T-helper 2 cell treated with Interferon-gamma antibody and Interleukin-4, amounts not matched to agents 5 μg/mL and 100 μg/mL, for 36 hours (primary cell): ENCODE results near the gene WNK2.
A peak's percentile ranks its signal among the peaks of the same experiment; 100 is the strongest.

Experiments used
- DNase-seq: peaks from one replicate; pipeline ENCODE4 v3.0.0; 2021; ENCODE audit warnings: low spot score
- H3K27ac Mint-ChIP-seq: one replicate; pipeline ENCODE4 v1.8.0; 2021; ENCODE audit warnings: mild to moderate bottlenecking, mixed read lengths
- H3K27me3 Mint-ChIP-seq: one replicate; pipeline ENCODE4 v1.8.0; 2021; ENCODE audit warnings: low read depth, mixed read lengths
- H3K36me3 Mint-ChIP-seq: one replicate; pipeline ENCODE4 v1.8.0; 2021; ENCODE audit warnings: low read depth, mixed read lengths
- H3K4me1 Mint-ChIP-seq: one replicate; pipeline ENCODE4 v1.8.0; 2021; ENCODE audit warnings: low read depth, mixed read lengths
- H3K4me3 Mint-ChIP-seq: one replicate; pipeline ENCODE4 v1.8.0; 2022; ENCODE audit warnings: mild to moderate bottlenecking, moderate library complexity, mixed read lengths
- H3K9me3 Mint-ChIP-seq: one replicate; pipeline ENCODE4 v1.8.0; 2021; ENCODE audit warnings: mixed read lengths

WNK2 gene

DNA sequence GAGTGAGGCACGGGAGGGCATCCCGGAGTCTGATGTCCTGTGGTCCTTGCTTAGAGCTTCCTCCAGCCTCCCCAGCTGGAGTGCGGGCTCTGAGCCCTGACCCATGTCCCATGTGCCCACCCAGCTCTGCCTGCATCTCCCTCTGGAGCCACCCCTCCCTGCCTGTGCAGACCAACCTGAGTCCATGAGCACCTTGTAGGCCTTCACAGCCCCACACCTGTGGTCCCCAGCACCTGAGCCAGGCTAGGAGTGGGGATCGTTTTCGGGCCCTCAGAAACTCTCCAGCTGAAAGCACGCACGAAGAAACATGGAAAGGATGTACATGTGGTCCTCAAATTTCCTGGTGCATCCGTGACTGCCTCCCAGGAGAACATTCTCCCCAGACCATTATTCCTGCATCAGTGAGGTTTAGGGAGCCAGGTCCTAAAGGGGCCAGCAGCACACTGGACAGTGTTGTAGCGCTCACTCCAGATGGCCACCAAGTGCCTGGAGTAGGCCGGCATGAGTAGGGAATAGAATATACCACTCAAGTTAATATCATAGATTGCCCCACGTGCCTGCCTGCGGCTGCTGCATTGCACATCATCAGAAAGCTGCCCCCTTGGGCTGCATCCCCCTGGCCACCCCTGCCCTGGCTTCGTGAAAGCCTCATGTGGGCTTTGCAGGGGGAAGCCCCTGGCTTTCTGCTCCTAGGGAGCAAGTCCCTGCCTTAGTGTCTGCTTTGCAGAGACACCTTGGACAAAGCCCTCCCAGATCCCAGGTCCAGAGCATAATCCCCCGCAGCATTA is 80.6 kb downstream of the WNK2 start:
- Mint-ChIP-seq H3K27me3 (no peaks in the 10 kb centered on the region), H3K4me1 (peaks cover 6% of the 10 kb centered on the region), H3K9me3 (no peaks in the 10 kb centered on the region), H3K27ac (no peak overlapping the region), H3K36me3 (no peaks in the 10 kb centered on the region), H3K4me3 (no peak overlapping the region)
- no peak for DNase-seq

DNA sequence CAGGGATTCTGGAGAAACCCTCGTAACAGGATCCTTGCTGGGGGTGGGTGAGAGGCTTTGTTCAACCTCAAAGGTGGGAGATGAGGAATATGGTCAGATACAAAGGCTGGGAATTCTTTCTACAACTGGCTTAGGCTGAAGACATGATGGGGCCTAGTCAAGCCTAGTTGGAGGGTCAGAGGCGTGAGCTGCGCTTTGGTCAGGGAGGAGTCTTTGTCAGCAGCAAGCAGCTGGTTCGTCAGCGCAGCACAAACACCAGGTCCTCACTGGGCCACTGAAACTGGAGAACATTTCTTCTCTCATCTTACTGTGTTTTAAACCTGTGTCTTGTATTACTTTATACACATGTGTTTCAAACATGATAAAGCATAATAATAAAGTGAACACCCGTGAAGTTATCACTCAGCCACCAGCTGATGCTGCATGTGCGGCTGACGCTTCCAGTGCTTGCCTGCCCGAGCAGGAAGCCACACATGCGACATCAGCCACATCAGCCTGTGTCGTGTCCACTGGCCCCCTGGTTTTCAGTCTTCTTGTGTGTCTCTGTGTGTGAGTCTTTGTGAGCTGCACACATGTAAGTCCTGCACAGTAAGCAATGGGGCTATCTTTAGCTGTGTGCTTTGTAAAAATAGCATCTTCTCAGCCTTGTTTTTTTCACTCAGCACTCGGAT is 81.5 kb downstream of the WNK2 start:
- H3K27ac Mint-ChIP-seq: no peak overlapping the region
- H3K9me3 Mint-ChIP-seq: no peaks in the 10 kb centered on the region
- no peak for DNase-seq
- peaks cover 6% of the 10 kb centered on the region for H3K4me1 Mint-ChIP-seq
- no peaks in the 10 kb centered on the region for H3K36me3 Mint-ChIP-seq
- H3K4me3 Mint-ChIP-seq: no peak overlapping the region
- no peaks in the 10 kb centered on the region for H3K27me3 Mint-ChIP-seq

DNA sequence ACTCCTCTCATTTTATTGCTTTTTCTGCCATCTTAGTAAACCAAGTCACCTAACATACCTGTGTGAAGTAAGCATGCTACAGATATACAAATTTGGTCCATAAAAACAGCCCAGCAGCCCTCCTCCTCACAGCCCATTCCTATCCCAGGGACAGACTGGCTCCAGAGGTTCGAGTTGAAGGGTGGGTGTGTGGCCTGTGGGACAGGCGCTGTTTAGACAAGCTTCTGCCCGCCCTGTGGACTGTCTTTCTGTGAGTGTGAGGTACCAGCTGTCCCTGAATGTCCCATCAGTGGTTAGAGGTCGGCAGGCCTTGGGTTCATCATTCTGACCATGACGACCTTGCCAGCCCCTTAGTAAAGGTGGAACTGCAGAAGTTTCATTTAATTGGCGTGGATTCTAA is 82.0 kb downstream of the WNK2 start:
- Mint-ChIP-seq H3K27ac (no peak overlapping the region), H3K27me3 (peaks cover 3% of the 10 kb centered on the region), H3K4me3 (no peak overlapping the region), H3K9me3 (peaks cover 4% of the 10 kb centered on the region), H3K4me1 (peaks cover 9% of the 10 kb centered on the region), H3K36me3 (no peaks in the 10 kb centered on the region)
- DNase-seq: no peak

DNA sequence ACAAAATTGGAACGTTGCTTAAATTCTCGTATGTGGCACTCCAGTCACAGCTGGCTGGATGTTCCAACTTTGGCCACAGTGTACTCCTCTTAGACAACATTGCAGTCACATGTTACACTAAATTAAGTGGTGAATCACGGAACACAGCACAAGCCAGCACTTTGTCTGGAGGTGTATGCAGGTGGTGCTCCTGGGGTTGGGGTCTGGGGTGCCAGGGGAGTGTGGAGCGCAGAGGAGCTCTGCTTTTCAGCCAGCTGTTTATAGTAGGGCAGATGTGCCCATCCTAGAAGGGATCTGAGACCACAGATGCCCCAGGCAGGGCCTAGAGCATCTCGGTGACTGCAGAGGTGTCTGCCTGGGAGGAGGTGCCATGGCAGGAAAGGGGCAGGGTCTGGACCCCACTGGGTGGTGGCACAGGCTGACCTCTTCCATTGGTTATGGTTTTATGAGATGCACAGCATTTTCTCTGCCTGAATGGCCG is 82.6 kb downstream of the WNK2 start:
- Mint-ChIP-seq H3K36me3 (no peaks in the 10 kb centered on the region), H3K27me3 (peaks cover 3% of the 10 kb centered on the region), H3K4me1 (peaks cover 9% of the 10 kb centered on the region), H3K4me3 (no peak overlapping the region), H3K9me3 (peaks cover 9% of the 10 kb centered on the region), H3K27ac (no peak overlapping the region)
- DNase-seq: no peak

DNA sequence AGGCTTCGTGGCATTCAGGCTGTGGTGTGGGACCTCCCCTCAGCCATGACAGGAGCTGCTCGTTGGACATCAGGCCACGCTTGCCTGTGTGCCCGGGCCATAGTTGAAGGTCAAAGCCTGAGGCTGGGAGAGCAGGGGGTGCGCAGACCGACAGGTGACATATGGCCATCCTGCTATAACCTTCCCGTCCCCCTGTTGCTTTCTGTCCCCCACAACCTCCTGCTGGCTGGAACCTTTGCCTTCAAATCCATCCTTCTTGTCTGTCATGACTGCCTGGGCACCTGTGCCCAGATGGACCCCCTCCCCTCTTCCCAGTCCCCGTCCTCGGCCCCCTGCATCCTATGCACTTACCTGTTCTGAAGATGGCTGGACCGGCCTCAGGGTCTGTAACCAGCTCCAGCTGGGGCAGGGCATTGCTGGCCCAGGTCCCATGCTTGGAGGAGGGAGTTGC is 83.2 kb downstream of the WNK2 start:
- no peak for DNase-seq

DNA sequence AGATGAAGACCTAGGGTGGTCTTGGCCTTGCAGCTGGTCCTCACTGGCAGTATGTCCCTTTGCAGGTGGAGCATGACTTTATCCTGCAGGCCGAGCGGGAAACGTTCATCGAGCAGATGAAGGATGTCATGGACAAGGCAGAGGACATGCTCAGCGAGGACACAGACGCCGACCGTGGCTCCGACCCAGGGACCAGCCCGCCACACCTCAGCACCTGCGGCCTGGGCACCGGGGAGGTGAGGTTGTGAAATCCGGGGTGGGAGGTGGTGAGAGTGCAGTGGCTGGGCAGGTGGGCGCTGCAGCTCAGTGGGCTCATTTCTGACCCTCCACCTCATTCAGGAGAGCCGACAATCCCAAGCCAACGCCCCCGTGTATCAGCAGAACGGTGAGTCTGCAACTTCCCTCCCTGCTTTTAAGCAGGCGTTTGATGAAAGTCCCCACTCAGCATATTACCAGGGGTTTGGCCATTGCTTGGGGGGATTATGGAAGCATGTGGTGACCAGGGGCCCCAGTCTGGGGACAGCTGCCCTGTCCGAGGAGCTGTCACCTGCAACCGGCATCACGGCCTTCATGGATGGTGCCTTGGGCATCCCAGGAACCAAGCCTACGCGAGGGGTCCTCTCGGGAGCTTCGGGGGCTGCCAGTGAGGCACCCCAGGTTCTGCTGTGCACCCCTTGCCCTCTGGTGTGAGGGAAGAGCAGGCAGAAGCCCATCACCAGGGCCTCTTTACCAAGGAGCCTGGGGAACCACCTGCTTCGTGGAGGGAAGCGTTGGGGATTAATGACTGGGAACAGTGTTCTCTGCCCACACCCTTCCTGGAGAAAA is 84.0 kb downstream of the WNK2 start:
- Mint-ChIP-seq H3K36me3 (no peaks in the 10 kb centered on the region), H3K4me3 (no peak overlapping the region), H3K9me3 (peaks cover 9% of the 10 kb centered on the region), H3K27ac (no peak overlapping the region), H3K27me3 (peaks cover 3% of the 10 kb centered on the region), H3K4me1 (peaks cover 9% of the 10 kb centered on the region)
- DNase-seq: no peak

More for the DNA sequence above, 83.2 kb downstream of the WNK2 start:
- no peaks in the 10 kb centered on the region for H3K36me3 Mint-ChIP-seq
- H3K27ac Mint-ChIP-seq: no peak overlapping the region
- H3K27me3 Mint-ChIP-seq: peaks cover 3% of the 10 kb centered on the region
- peaks cover 9% of the 10 kb centered on the region for H3K9me3 Mint-ChIP-seq
- no peak overlapping the region for H3K4me3 Mint-ChIP-seq
- peaks cover 9% of the 10 kb centered on the region for H3K4me1 Mint-ChIP-seq

DNA sequence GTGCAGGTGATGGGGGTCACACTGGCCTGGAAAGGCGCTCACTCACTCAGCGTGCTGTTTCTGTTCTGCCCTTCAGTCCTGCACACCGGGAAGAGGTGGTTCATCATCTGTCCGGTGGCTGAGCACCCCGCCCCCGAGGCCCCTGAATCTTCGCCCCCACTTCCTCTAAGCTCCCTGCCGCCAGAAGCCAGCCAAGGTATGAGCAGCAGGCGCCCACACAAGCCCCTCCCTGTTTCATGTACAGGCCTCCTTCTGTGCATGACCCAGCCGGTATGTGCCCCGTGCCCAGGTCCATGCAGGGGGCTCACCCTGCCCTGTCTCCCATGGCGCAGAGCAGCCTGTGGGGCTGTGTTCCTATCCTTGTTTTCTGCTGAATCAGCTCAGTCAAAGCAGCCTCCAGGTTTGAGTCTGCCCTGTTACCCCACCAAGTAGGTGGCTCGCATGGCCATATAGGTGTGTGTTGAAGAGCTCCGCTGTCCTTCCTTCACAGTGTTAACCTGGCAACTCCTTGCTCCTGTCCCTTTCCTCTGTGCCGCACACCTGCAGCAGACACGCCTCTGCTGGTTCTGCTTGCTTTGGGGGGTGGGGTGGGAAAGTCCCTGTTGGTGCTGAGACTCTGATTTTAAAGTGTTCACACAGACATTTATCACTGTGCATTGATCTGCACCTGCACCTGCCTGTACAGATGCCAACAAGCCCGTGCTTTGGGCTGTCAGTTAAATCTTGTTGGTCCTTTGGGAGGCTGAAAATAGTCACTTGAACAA is 84.8 kb downstream of the WNK2 start:
- Mint-ChIP-seq H3K9me3 (peaks cover 10% of the 10 kb centered on the region), H3K4me3 (no peak overlapping the region), H3K27ac (no peak overlapping the region), H3K36me3 (no peaks in the 10 kb centered on the region), H3K27me3 (peaks cover 5% of the 10 kb centered on the region), H3K4me1 (peaks cover 9% of the 10 kb centered on the region)
- DNase-seq: no peak

DNA sequence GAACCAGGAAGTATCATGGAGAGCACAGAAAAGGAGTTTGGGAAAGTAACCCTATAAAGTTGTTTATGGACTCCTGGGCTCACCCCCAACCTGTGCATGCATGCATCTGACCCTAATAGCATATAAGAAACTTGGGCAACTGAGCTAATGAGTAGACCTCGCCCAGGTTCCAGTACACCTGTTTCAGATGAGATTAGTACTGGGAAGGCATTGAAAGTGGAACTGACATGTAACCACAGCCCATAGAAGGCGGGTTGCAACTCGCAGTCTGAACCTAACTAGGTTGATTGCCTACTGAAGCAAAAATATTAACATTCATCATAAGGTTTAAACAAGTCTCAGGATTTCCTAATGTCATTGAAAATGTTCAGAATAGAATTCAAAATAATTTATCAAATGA is 87.0 kb downstream of the WNK2 start:
- no peak overlapping the region for H3K27ac Mint-ChIP-seq

DNA sequence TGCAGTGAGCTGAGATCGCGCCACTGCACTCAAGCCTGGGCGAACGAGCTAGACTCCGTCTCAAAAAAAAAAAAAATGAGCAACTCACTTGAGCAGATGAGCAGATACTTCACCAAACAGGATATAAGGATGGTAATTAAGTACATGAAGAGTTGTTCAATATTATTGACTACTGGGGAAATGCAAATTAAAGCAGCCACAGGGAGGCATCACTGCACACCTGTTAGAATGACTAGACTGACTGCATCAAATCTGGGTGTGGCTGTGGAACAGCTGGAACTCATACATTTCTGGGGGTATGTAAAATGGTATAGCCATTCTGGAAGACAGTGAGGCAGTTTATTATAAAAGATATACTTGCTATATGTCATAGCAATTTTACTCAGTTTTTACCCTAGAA is 93.0 kb downstream of the WNK2 start:
- no peak overlapping the region for H3K27ac Mint-ChIP-seq
- no peaks in the 10 kb centered on the region for H3K4me1 Mint-ChIP-seq
- peaks cover 53% of the 10 kb centered on the region for H3K27me3 Mint-ChIP-seq
- H3K9me3 Mint-ChIP-seq: peaks cover 4% of the 10 kb centered on the region
- H3K36me3 Mint-ChIP-seq: no peaks in the 10 kb centered on the region
- H3K4me3 Mint-ChIP-seq: no peak overlapping the region
- peak; percentile 2 for DNase-seq

More for the DNA sequence above, 87.0 kb downstream of the WNK2 start:
- no peak overlapping the region for H3K4me3 Mint-ChIP-seq
- peaks cover 12% of the 10 kb centered on the region for H3K9me3 Mint-ChIP-seq
- peaks cover 9% of the 10 kb centered on the region for H3K4me1 Mint-ChIP-seq
- H3K36me3 Mint-ChIP-seq: no peaks in the 10 kb centered on the region
- DNase-seq: no peak
- peaks cover 15% of the 10 kb centered on the region for H3K27me3 Mint-ChIP-seq

DNA sequence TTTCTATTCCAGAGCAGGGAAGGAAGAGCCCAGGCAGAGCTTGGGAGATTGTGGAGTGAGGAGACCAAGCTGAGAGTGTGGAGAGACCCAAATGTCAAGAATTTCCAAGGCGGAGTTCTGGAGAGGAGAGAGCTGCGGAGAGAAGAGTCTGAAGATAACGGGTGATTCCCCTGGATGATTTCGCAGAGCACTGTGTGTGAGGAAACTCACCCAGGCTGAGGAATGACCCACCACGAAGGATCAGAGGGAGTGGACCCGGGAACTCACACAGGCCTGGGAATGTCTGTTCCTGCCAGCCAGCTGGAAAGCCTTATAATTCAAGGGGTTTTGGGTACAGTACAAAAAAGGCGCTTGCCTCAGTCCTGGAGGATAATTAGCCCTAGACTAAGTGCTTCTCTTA is 94.2 kb downstream of the WNK2 start:
- Mint-ChIP-seq H3K27ac (no peak overlapping the region), H3K9me3 (peaks cover 4% of the 10 kb centered on the region), H3K4me1 (no peaks in the 10 kb centered on the region), H3K27me3 (peaks cover 62% of the 10 kb centered on the region), H3K4me3 (no peak overlapping the region), H3K36me3 (no peaks in the 10 kb centered on the region)
- DNase-seq: peak; percentile 2

DNA sequence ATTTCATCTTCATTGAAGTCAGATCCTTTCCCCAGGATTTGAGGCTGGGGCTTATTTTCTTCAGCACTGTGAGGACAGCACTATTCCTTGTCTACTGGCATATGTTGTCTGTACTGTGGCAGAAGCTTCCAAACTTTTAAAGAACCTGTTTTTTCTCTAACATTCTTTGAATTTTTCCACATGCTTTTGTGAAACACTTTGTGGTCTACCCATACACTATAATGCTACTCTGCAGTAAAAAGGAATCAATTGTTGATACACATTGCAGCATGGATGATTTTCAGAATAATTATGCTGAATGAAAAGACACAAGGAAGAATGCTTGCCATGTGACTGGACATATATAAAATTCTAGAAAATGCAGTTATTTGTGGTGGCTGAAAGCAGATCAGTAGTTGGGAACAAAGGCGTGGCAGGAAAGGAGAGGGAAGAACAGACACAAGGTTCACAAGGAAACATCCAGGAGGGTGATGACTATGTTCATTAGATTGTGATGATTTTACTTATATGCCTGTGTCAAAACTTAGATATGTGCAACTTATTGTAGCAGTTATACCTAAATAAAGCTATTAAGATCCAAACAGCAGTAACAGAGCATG is 96.8 kb downstream of the WNK2 start:
- Mint-ChIP-seq H3K36me3 (no peaks in the 10 kb centered on the region), H3K9me3 (no peaks in the 10 kb centered on the region)

DNA sequence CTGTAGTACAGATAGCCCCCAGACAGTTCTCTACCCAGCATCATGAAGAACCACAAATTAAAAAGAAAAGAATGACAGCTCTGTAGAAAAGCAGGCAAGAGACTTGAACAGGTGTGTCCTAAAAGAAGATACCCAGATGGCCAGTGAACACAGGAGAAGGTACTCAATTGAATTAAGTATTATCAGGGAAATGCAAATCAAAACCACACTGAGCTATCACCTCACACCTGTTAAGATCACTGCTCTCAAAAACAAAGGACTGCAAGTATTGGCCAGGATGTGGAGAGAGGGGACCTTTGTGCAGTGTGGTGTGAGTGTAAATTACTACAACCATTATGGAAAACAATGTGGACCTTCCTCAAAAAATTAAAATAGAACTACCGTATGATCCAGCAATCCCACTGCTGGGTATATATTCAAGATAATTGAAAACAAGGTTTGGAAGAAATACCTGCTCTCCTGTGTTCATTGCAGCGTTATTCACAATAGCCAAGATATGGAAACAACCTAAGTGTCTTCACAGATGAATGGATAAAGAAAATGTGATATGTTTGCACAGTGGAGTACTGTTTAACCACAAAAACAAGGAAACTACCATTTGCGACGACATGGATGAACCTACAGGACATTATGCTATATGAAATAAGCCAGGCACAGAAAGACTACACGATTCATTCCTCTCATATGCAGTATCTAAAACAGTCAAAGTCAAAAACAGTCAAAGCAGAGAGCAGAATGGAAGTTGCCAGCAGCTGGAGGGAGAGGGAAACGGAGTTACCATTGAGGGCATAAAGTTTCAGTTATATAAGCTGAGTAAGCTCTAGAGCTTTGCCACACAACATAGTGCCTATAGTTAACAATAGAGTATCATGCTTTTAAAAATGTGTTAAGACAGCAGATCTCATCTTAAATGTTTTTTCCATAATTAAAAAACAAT is 102.6 kb downstream of the WNK2 start:
- Mint-ChIP-seq H3K27me3 (peaks cover 28% of the 10 kb centered on the region), H3K4me3 (no peak overlapping the region), H3K9me3 (no peaks in the 10 kb centered on the region), H3K36me3 (no peaks in the 10 kb centered on the region), H3K27ac (no peak overlapping the region), H3K4me1 (no peaks in the 10 kb centered on the region)
- peak; percentile 1 for DNase-seq

More for the DNA sequence above, 96.8 kb downstream of the WNK2 start:
- Mint-ChIP-seq H3K4me1 (no peaks in the 10 kb centered on the region), H3K27me3 (peaks cover 63% of the 10 kb centered on the region), H3K27ac (no peak overlapping the region), H3K4me3 (no peak overlapping the region)
- no peak for DNase-seq
